OCI-LY7 (cell line): ENCODE measurements around the gene CPOX.

Experiments
- EZH2phosphoT487 ChIP-seq: fragments of 200-600 bp; sonication (generic); IDR thresholded peaks from 2 replicates; pipeline ENCODE4 v1.6.1; 2018; ENCODE audit warnings: low read depth, borderline replicate concordance, mild to moderate bottlenecking, mixed run types, antibody characterized with exemption, low read length, moderate library complexity, mixed read lengths
- TF ChIP-seq, protein P1 (sequence below): fragments of 200-600 bp; sonication (generic); conservative IDR thresholded peaks from 2 replicates; pipeline ENCODE4 v1.5.1; 2014; ENCODE audit warnings: mild to moderate bottlenecking, antibody characterized with exemption, low read length, moderate library complexity, mixed read lengths

DNA sequence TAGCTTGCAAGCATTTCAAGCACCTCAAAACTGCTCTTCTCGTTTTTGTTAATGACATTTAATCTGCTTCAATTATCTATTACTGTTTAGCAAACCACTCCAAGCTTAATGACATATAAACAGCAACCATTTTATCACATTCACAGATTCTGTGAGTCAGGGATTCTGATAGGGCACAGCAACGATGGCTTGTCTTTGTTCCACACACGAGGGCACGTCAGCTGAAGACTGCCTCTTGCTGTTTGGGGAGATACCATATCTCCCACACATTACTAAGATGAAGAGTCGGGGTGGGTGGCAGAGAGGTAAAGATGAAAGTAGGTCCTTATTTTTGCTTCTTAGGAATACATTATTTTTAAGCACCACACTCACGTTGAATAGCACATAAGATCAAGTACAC, 19.3 kb downstream of the CPOX start:
- TF ChIP-seq, protein P1, sequence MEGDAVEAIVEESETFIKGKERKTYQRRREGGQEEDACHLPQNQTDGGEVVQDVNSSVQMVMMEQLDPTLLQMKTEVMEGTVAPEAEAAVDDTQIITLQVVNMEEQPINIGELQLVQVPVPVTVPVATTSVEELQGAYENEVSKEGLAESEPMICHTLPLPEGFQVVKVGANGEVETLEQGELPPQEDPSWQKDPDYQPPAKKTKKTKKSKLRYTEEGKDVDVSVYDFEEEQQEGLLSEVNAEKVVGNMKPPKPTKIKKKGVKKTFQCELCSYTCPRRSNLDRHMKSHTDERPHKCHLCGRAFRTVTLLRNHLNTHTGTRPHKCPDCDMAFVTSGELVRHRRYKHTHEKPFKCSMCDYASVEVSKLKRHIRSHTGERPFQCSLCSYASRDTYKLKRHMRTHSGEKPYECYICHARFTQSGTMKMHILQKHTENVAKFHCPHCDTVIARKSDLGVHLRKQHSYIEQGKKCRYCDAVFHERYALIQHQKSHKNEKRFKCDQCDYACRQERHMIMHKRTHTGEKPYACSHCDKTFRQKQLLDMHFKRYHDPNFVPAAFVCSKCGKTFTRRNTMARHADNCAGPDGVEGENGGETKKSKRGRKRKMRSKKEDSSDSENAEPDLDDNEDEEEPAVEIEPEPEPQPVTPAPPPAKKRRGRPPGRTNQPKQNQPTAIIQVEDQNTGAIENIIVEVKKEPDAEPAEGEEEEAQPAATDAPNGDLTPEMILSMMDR = no peak
- TF ChIP-seq EZH2phosphoT487 = no peak
